GM19351 (cell line): Measurements from ENCODE around the gene GABRA1.

ENCODE experiments used
- ATAC-seq: cut with Tn5 transposase; IDR thresholded peaks from one replicate; pipeline ENCODE4 v1.9.1; 2021; ENCODE audit warnings: mild to moderate bottlenecking, moderate library complexity; ENCODE audit not compliant: unreplicated experiment

The GABRA1 gene

GRCh38 chr5:161847941-161848391 lies at the start of gene GABRA1:
Gene GABRA1, plus strand, starts transcription at chr5:161848120. Its CDS starts 2,691 bp downstream, at chr5:161850811.
- no peak for ATAC-seq

- ATAC-seq: no peak
Measured at GRCh38 chr5:161799316-161799715, 48.6 kb upstream of the GABRA1 start.

- no peak for ATAC-seq
Measured at GRCh38 chr5:161804263-161804662, 43.7 kb upstream of the GABRA1 start.

GRCh38 chr5:161846746-161847145 lies 1.2 kb upstream of the GABRA1 start:
- ATAC-seq: no peak

- ATAC-seq: no peak
Measured at GRCh38 chr5:161847447-161847846, 473 bp upstream of the GABRA1 start.

- ATAC-seq: no peak
Measured at GRCh38 chr5:161850491-161850890, 2.6 kb downstream of the GABRA1 start.

- peak; percentile 53 for ATAC-seq
Measured at GRCh38 chr5:161851691-161852299, 3.9 kb downstream of the GABRA1 start.

- no peak for ATAC-seq
Measured at GRCh38 chr5:161857358-161857757, 9.4 kb downstream of the GABRA1 start.

GRCh38 chr5:161863259-161863658 lies 15.3 kb downstream of the GABRA1 start:
- ATAC-seq: no peak

- ATAC-seq: no peak
Measured at GRCh38 chr5:161863811-161864210, 15.9 kb downstream of the GABRA1 start.

GRCh38 chr5:161865510-161865909 lies 17.6 kb downstream of the GABRA1 start:
- ATAC-seq: no peak

- no peak for ATAC-seq
Measured at GRCh38 chr5:161889971-161890370, 42.1 kb downstream of the GABRA1 start.

GRCh38 chr5:161895514-161895913 lies 47.6 kb downstream of the GABRA1 start:
- ATAC-seq: no peak

GRCh38 chr5:161897033-161897432 lies 49.1 kb downstream of the GABRA1 start:
- ATAC-seq: no peak

- no peak for ATAC-seq
Measured at GRCh38 chr5:161899590-161899989, 51.7 kb downstream of the GABRA1 start.

- ATAC-seq: no peak
Measured at GRCh38 chr5:161900981-161901380, 53.1 kb downstream of the GABRA1 start.

- ATAC-seq: no peak
Measured at GRCh38 chr5:161921781-161922180, 73.9 kb downstream of the GABRA1 start.

- ATAC-seq: no peak
Measured at GRCh38 chr5:161924270-161924669, 76.3 kb downstream of the GABRA1 start.

GRCh38 chr5:161925960-161926359 lies 78.0 kb downstream of the GABRA1 start:
- no peak for ATAC-seq

GRCh38 chr5:161934486-161934885 lies 86.6 kb downstream of the GABRA1 start:
- ATAC-seq: no peak

GRCh38 chr5:161944974-161945373 lies 97.1 kb downstream of the GABRA1 start:
- ATAC-seq: no peak

GRCh38 chr5:161946911-161947310 lies 99.0 kb downstream of the GABRA1 start:
- no peak for ATAC-seq
